GM21381 (cell line): ENCODE measurements around the gene MRAS.
"Not testable (repeated sequence)": the region's sequence is repeated elsewhere in the genome, so short reads cannot be mapped to it uniquely, and the experiment has no call there.

Source experiments
- ATAC-seq: cut with Tn5 transposase; IDR thresholded peaks from one replicate; pipeline ENCODE4 v1.9.1; 2021; ENCODE audit warnings: mild to moderate bottlenecking, moderate library complexity; ENCODE audit not compliant: unreplicated experiment

The MRAS gene

DNA sequence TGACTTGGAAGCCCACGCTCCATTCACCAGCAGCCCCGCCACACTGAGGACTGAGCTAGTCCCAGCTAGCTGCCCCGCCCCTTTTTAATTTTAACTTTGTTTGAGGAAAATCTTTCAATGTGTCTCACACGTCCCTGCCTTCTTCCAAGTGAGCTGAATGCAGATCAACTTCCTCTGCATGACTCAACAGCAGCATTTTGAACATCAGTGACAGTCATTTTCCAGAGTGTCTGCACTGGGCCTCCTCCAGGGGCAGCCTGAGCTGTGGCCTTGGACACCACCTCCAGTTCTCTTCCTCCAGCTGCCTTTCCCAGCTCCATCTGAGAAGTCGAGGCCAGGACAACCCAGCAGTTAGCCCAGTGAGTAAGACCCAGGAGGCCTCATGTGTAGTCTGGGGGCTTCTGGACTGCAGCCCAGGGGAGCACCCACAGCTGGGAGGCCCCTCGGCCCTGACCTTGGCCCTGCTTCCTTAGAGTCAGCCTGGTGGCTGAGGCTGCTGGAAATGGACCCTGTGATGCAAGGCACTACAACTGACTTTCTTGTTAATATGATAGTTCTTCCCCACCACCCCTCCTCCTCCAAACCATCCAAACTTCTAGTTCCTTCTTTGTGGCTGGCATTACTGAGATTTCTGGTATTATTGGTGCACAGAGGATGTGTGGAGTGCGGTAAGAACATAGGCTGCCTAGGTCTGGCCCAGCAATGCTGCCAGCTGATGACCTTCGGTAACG, 64.6 kb downstream of the MRAS start:
- no peak for ATAC-seq

DNA sequence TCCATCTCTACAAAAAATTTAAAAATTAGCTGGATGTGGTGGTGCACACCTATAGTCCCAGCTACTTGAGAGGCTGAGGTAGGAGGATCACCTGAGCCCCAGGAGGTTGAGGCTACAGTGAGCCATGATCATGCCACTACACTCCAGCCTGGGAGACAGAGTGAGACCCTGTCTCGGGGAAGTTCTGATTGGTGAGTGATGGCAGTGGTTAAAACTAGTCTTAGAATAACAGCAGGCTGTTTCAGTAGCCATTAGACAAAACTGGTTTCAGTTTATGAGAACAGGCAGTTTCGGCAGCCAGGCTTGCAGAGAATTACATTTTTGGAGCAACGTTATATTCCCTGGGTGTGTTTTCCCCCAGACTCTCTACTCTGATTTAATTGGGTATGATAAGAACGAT, 67.9 kb downstream of the MRAS start:
- not testable (repeated sequence) for ATAC-seq

DNA sequence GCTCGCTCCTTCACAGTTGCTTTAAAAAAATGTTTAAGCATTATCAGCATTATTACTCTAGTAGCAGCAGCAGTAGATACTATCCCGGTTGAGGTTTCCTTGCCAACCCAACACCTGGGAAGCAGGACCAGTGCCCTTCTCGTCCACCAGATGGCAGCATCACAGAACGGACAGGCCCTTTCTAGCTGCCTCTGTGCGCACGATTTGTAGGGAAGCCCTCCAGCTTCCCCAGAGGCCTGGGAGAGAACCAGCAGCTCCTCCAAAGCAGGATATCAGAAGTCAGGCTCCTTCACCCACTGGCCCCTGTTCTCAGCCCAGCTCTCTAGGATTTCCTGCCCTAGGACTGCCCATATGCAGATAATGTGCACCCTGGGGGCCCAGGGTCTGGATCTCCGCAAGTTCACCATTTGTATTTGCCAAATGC, 69.2 kb downstream of the MRAS start:
- no peak for ATAC-seq

- no peak for ATAC-seq
Measured at GRCh38 chr3:138418601-138419206, 70.3 kb downstream of the MRAS start.

- no peak for ATAC-seq
Measured at GRCh38 chr3:138423316-138423715, 74.9 kb downstream of the MRAS start.

DNA sequence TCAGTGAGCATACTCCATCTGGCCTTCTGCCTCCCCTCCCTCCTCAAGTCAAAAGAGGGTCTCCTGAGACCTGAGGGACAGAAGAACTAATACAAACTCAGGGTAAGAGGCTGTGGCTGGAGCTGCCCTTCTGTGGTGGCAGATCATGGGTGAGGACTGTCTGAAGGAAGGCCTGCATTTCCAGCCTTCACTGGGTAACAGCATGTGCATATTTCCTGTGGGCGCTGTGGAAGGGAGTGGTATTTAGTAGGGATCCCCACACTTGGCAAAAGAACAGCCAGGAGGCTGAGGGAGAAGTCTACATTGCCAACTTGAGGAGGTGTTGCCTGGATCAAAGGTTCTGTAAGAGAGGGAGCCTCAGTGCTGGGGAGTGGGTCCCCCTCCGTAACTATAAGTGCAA, 75.9 kb downstream of the MRAS start:
- no peak for ATAC-seq

- no peak for ATAC-seq
Measured at GRCh38 chr3:138426211-138426610, 77.8 kb downstream of the MRAS start.

- not testable (repeated sequence) for ATAC-seq
Measured at GRCh38 chr3:138426754-138427153, 78.4 kb downstream of the MRAS start.

DNA sequence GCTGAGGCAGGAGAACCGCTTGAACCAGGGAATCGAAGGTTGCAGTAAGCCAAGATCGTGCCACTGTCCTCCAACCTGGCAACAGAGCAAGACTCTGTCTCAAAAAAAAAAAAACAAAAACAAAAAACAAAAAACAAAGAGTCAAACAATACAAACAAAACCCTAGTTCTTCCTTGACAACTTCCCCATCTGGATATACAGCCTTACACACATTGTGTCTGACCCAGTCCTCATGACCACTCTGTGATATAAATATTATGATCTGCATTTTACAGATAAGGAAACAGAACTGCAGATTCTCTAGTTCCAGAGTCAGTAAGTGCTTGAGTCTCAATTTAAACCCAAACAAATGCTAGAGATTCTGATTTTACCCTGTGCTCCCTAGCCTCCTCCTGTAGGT, 81.3 kb downstream of the MRAS start:
- ATAC-seq, result no peak

DNA sequence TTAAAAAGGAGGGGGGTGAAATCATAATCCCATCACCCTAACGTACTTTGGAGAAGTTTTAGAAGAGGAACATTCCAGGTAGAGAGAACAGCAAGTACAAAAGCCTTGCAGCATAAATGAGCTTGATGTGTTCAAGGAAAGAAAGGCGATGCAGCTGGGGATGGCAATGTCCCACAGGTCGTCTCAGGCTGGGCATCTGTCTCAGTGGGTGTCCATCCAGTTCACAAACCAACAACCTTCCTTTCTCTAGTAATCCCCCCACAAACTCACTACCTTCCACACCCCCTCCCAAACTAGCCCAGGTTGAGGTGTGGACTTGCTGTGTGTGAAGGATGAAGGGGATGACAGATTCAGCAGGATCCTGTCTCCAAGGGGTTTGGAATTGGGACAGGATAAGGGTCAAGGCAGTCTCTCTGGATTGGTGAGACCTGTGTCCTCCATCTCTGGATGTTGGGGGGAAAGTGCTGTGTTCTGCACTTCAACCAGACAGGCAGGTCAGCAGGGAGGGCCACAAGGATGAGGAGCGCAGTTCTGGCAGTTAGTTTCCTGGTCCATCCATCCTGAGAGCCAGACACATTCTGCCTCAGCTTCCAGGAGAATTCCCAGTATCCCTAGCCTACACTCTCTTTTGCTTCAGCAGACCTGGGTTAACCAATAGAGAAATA, 84.3 kb downstream of the MRAS start:
- ATAC-seq, result no peak

DNA sequence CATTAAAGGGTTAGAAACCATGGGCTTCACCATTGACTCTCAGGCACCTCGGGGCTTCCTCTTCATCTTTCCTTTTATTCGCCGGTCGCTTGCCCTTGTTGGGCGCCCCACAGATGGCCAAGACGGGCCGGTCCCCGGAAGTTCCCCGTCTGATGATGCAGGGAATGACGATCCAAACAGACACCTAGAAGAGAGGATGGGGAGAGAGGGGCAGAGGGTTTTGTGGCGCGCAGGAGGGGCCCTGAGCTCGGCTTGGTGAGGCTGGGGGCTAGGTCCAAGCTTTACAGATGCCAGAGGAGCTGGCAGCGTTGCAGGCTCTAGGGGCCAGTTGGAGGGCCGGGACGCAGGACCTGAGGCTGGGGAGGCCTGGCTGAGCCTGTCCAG, 85.5 kb downstream of the MRAS start:
- no peak for ATAC-seq

GRCh38 chr3:138434276-138434874, 86.0 kb downstream of the MRAS start, which contains the start of gene ESYT3:
ESYT3 (plus strand) TSS chr3:138434616; CDS start chr3:138434799, 183 bp downstream.
- no peak for ATAC-seq

DNA sequence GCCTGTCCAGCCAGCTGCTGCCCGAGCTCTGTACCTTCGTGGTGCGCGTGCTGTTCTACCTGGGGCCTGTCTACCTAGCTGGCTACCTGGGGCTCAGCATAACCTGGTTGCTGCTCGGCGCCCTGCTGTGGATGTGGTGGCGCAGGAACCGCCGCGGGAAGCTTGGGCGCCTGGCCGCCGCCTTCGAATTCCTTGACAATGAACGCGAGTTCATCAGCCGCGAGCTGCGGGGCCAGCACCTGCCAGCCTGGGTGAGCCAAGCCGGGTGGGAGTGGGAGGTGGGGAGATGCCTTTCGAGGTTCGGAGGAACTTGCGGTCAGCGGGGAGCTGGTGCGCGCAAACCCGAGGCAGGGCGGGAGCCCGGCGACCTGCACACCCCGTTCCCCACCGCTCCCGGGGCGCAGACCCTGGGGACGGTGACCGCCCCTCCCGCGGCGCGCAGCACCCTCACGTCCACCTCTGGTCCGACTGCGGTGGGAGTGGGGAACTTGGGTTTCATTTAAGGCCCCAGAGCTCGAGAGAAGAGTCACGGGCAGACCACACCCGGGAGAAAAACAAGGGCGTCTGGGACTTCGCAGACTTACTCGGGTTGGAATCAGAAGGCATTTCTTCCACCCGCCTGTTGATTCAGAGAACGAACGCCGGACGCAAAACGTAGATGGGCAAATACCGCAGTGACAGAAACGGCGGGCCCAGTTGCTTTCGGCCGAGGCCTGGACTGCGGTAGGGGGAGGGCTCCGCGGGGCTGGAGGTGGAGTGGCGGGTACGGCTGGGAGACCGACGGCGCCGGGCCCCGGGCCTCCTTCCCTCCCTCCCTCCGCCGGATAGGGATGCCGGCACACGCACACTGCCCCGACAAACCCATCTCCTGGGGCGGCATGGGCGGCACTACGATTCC, 86.7 kb downstream of the MRAS start:
- ATAC-seq, result no peak

DNA sequence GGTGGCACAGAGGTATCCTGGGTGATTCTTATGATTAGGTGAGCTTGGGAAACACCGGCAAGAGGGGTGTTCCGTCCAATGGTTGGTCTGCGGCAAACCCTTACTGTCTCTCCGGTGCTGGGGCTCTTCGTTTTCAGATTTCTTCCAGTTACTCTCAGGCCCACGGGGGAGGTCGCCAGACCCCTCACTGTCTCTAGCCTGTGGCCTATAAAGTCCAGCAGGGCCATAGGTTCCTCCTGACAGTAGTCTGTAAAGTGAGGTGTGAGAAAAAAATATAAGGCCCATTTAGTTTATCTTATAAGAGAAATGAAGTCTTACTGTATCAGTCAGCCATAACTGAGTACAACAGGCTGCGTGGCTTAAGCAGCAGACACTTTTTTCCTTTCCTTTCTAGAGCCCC, 87.5 kb downstream of the MRAS start:
- ATAC-seq, result no peak

DNA sequence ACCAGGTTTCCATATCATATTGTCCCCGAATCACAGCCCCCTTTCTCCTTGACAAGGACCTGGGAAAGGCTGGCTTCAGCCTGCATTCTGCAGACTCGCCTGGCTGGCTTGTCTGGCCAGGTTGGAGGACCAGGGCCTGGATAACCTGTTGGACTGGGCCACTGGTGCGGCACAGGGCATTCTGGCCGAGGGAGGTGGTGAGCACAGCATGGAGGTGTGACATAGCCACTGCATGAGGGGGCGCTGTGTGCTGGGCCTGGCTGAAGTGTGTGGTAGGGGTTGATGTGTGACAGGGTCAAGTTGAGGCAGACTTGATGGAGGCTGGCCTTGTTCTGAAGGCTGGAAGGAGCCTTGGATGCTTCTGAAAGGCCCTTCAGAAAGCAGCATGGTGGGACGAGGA, 88.9 kb downstream of the MRAS start:
- no peak for ATAC-seq

DNA sequence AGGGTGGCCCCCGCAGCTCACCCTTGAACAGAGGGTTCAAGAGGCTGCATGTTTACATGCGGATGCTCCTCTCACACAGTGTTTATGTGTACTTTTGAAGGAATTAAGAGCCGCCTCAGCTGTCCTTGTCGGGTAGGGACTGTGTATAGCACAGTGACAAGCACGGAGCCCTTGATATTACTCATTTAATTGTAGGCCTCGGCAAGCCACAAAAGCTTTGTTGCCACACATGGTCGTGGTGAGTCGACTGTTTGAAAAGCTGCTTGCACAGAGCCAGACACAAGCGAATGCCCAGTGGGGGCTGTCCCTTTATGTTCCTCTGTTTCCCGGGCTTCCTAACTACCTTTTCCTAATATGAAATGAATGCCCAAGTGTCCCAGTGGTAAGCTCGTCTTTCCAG, 90.5 kb downstream of the MRAS start:
- ATAC-seq, result no peak

DNA sequence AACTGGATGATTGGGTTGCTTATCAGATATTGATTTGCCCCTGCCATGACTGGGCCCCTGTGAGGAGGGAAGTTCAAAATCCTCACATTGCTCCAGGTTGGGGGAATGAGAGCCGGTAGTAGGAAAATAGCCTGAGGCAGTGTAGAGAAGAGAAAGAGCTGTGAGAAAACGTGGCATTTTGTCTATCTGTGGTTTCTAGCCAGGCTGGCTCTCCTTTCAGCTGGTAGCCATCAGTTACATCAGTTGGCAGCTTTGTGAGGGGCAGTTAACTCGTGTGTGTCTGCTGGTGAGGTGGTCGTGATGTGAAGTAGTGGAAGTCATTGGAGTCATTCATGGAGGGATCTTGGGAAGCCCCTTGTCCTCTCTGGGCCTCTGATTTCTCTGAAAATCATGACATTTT, 91.3 kb downstream of the MRAS start:
- no peak for ATAC-seq

DNA sequence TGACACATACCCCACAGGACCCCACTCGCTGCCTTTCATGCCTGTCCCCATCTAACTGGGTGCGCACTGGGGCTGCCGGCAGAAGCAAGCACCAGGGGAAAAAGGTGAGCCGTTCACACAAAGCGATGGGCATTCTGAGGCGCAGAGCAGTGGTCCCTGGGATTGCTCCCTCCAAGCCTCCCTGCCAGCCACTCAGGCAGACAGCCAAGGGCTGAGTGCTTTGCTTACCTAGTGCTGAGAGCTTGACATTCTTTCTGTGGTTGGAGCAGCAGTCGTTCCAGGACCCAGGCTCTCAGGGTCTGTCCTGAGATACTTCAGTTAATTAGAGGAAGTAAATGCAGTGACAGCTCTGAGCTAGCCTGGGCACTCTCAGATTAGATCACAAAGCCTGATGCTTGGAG, 91.7 kb downstream of the MRAS start:
- ATAC-seq, result no peak

DNA sequence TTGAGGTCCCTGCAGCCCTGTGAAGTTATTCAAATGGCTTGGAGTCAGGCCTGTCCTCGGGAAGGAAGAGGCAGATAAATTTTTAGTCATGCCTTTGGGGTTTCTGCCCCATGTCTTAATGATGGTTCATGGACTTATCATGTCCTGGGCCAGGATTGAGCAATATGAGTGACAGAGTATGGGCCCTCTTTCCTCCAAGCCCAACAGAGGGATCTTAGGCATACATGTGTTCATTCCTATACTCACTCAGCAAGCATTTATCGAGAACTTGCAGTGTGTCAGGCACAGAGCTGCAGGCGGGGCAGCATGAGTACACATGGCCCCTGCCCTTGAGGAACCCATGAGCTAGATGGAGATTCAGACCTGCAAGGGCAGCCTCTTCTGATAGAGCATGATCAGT, 92.2 kb downstream of the MRAS start:
- no peak for ATAC-seq

DNA sequence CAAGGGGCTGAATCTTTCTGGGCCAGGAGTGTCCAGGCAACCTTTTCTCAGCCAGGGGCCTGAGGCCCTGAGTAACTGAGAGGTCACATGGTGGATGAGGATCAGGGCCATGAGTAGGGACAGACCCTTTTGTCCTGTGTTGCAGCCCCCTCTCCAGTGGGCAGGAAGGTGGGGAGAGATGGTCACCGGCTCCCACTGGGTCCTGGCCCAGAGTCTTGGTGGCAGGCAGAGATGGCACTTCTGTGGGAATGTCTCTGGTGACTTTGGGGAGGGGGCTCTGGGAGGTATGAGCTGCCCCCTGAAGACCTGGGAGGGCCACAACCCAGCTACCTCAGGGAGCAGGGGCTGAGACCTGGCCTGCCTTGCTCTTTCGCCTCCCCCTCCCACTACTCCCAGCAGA, 92.9 kb downstream of the MRAS start:
- no peak for ATAC-seq

GRCh38 chr3:138441742-138442141, 93.4 kb downstream of the MRAS start:
- no peak for ATAC-seq
